RWPE2 (cell line): ENCODE measurements around the gene MXD3.

Source experiments
- ATAC-seq: fragments of 200-7000 bp; cut with Tn5 transposase; 3 replicates; pipeline ENCODE4 v1.9.1; 2021; ENCODE audit warnings: low read depth
- DNase-seq: peaks from one replicate; pipeline ENCODE4 v3.0.0-alpha.2; 2020; ENCODE audit warnings: low spot score
- H3K27ac ChIP-seq: fragments of 450-650 bp; 2 replicates; pipeline ENCODE4 v1.5.1; 2017; ENCODE audit warnings: mild to moderate bottlenecking; ENCODE audit not compliant: poor library complexity, severe bottlenecking
- H3K27me3 ChIP-seq: fragments of 250-450 bp; sonication (Bioruptor Pico); 2 replicates; pipeline ENCODE4 v1.5.1; 2021; ENCODE audit warnings: mild to moderate bottlenecking, moderate library complexity; ENCODE audit not compliant: insufficient read depth, poor library complexity, severe bottlenecking
- H3K36me3 ChIP-seq: fragments of 250-450 bp; sonication (Bioruptor Pico); 2 replicates; pipeline ENCODE4 v1.5.1; 2020; ENCODE audit warnings: low read depth, mild to moderate bottlenecking, moderate library complexity
- H3K4me1 ChIP-seq: fragments of 250-450 bp; sonication (Bioruptor Pico); 2 replicates; pipeline ENCODE4 v1.5.1; 2021; ENCODE audit warnings: mild to moderate bottlenecking, moderate library complexity; ENCODE audit not compliant: insufficient read depth, poor library complexity, severe bottlenecking
- H3K4me3 ChIP-seq: fragments of 250-450 bp; sonication (Bioruptor Pico); 2 replicates; pipeline ENCODE4 v1.5.1; 2021; ENCODE audit warnings: mild to moderate bottlenecking, moderate library complexity; ENCODE audit not compliant: severe bottlenecking
- H3K9me3 ChIP-seq: fragments of 250-450 bp; sonication (Bioruptor Pico); 2 replicates; pipeline ENCODE4 v1.5.1; 2021; ENCODE audit warnings: mild to moderate bottlenecking, moderate library complexity; ENCODE audit not compliant: severe bottlenecking
- CTCF ChIP-seq: fragments of 450-650 bp; IDR thresholded peaks from one replicate; pipeline ENCODE4 v1.5.1; 2017; ENCODE audit warnings: mild to moderate bottlenecking, moderate library complexity; ENCODE audit not compliant: poor library complexity, severe bottlenecking

The MXD3 gene

DNA sequence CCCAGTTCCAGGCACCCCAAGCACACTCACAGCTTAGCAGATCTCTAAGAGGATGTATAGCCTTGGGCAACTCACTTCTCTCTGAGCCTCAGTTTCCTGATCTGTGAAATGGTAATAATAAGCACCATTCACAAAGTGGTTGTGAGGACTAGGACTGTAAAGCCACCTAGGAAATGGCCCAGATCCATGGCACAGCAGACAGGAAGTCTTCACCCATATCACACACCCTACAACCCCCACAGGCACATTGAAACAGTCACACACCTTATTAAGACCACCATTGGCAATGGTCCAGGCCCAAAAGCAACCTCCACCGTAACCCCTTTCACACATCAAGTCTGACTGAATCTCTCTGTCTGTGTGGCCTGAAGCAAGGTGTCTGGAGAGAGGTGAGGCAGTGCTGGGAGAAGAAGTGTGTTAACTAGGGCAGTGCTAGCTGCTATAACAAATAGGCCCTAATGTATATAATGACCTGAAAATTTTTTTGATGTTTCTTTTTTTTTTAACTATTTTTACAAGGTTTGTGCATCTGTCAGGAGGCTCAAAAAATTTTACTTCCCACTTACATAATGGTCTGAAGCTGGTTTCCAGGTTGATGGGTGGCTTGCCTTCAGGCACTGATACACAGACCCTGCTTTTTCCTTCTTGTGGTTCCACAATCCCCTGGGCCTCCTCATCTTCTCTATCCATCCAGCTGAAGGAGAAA lies 43.6 kb upstream of the MXD3 start:
- TF ChIP-seq CTCF = no peak

DNA sequence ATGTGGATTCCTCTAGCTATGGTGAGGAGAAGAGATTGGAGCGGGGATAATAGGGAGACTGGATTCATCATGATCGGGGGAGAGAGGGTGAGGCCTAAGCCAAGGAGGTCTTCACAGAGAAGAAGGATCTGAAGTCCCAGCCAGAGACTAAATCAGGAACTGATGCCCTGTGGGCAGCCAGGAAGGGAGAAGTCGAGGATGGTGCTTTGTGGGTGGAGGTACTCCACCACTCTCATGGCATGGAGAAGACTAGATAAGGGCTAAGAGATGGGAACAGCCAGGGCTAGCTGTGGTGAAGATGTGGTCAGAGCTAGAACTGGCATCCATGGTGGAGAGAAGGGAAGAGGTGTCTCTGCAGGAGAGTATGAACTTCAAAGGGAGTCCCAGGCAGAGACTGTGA lies 43.0 kb upstream of the MXD3 start:
- no peaks in the 10 kb centered on the region for H3K9me3 ChIP-seq

More for the DNA sequence above, 43.6 kb upstream of the MXD3 start:
- Histone ChIP-seq H3K4me3 (no peak overlapping the region), H3K4me1 (peaks cover 7% of the 10 kb centered on the region), H3K27ac (no peak overlapping the region), H3K9me3 (no peaks in the 10 kb centered on the region), H3K36me3 (peaks cover 7% of the 10 kb centered on the region; the same call in 1 of the 2 replicates), H3K27me3 (no peaks in the 10 kb centered on the region)
- ATAC-seq = no peak
- no peak for DNase-seq

GRCh38 chr5:177354256-177354655 lies 42.6 kb upstream of the MXD3 start:
- H3K9me3 ChIP-seq = no peaks in the 10 kb centered on the region
- peaks cover 18% of the 10 kb centered on the region for H3K36me3 ChIP-seq
- TF ChIP-seq CTCF = no peak
- peaks cover 15% of the 10 kb centered on the region for H3K4me1 ChIP-seq
- no peak for DNase-seq
- no peaks in the 10 kb centered on the region for H3K27me3 ChIP-seq
- no peak overlapping the region for H3K27ac ChIP-seq
- no peak for ATAC-seq
- no peak overlapping the region for H3K4me3 ChIP-seq

More for the DNA sequence above, 43.0 kb upstream of the MXD3 start:
- no peak for TF ChIP-seq CTCF
- H3K27ac ChIP-seq = no peak overlapping the region
- H3K4me3 ChIP-seq = no peak overlapping the region
- no peak for DNase-seq
- H3K4me1 ChIP-seq = peaks cover 13% of the 10 kb centered on the region
- H3K36me3 ChIP-seq = peaks cover 13% of the 10 kb centered on the region
- no peaks in the 10 kb centered on the region for H3K27me3 ChIP-seq
- ATAC-seq = no peak

- H3K27me3 ChIP-seq = no peaks in the 10 kb centered on the region
- no peak overlapping the region for H3K4me3 ChIP-seq
- H3K36me3 ChIP-seq = peaks cover 24% of the 10 kb centered on the region
- no peaks in the 10 kb centered on the region for H3K9me3 ChIP-seq
- no peak for TF ChIP-seq CTCF
- ATAC-seq (no peak), DNase-seq (no peak)
- H3K4me1 ChIP-seq = peaks cover 15% of the 10 kb centered on the region
- no peak overlapping the region for H3K27ac ChIP-seq
Measured at GRCh38 chr5:177353093-177353492, 41.4 kb upstream of the MXD3 start.
